Measurements from ENCODE around the gene HNRNPA1. TPM values are rescaled to one million over a fixed set of nuclear protein-coding genes. Genes with fewer than 3 reads are reported as not detected.

HNRNPA1 gene
- total RNA-seq, 1 experiment from 2014 or later: 1,116 TPM

DNA sequence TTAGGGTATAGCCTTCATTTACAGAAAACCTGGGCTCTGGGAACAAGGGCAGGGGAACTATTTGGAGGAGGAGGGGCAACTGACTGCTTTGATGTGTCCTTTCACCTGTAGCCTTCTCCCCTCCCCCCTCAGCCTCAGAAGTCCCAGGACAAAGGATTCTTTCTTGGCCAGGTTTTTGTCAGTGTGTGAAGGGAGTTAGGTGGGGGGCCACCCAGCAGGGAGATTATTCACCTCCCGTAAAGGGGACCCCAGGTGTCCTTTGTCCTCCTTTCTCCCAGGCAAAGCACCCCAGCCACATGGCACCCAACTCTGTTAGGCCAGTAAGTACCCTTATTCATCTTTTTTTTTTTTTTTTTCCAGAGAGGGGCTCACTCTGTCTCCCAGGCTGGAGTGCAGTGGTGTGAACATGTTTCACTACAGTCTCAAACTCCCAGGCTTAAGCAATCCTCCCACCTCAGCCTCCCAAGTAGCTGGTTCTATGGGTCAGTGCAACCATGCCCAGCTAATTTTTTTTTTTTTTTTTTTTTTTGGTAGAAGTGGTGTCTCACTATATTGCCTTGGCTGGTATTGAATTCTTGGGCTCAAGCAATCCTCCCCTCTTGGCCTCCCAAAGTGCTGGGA lies 21.0 kb downstream of the HNRNPA1 start:
- Histone ChIP-seq H3K4me3 (peak overlapping the region; percentile 46; the same call in 1 of the 2 replicates), H3K79me2 (ENCODE audit: low read depth) (no peaks in the 10 kb centered on the region), H3K9me3 (ENCODE audit: insufficient read depth, low read depth) (no peaks in the 10 kb centered on the region), H3K36me3 (ENCODE audit: low read depth) (no peaks in the 10 kb centered on the region), H3K4me1 (replicated peaks; ENCODE audit: insufficient read depth) (peaks cover 47% of the 10 kb centered on the region), H3K27me3 (ENCODE audit: insufficient read depth, low read depth) (no peaks in the 10 kb centered on the region), H3F3A (ENCODE audit: insufficient read depth, low read depth) (peaks cover 30% of the 10 kb centered on the region), H2AFZ (no peak overlapping the region; the same call in 1 of the 2 replicates), H3K4me2 (peak overlapping the region; percentile 81), H3K9me2 (ENCODE audit: insufficient read depth) (no peaks in the 10 kb centered on the region), H4K20me1 (ENCODE audit: insufficient read depth) (no peaks in the 10 kb centered on the region), H3K27ac (no peak overlapping the region)
- POLR2A ChIA-PET (ENCODE audit: unreplicated experiment): interaction anchor here (0.6 to 1.1 kb wide), 3 partner anchors 13 to 24 kb away, joined by 3 to 43 read pairs (median 9); partner anchors contain the start of genes CBX5 and COPZ1
- CTCF ChIA-PET: interaction anchor here (0.6 to 2.3 kb wide), 5 partner anchors 20 to 1423 kb away, joined by 3 to 16 read pairs (median 6); partner anchors contain the start of gene COPZ1
- BruUV-seq (replicated peaks): no TSS peak
- intact Hi-C loops (cut with micrococcal nuclease; ENCODE audit: unreplicated experiment): no loop called here
- DNase-seq: no peak
- TF ChIP-seq EZH2 (IDR thresholded peaks at IDR 0.05; ENCODE audit: low read depth): no peak
- TF ChIP-seq, protein P1, sequence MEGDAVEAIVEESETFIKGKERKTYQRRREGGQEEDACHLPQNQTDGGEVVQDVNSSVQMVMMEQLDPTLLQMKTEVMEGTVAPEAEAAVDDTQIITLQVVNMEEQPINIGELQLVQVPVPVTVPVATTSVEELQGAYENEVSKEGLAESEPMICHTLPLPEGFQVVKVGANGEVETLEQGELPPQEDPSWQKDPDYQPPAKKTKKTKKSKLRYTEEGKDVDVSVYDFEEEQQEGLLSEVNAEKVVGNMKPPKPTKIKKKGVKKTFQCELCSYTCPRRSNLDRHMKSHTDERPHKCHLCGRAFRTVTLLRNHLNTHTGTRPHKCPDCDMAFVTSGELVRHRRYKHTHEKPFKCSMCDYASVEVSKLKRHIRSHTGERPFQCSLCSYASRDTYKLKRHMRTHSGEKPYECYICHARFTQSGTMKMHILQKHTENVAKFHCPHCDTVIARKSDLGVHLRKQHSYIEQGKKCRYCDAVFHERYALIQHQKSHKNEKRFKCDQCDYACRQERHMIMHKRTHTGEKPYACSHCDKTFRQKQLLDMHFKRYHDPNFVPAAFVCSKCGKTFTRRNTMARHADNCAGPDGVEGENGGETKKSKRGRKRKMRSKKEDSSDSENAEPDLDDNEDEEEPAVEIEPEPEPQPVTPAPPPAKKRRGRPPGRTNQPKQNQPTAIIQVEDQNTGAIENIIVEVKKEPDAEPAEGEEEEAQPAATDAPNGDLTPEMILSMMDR (conservative IDR thresholded peaks at IDR 0.05): no peak

DNA sequence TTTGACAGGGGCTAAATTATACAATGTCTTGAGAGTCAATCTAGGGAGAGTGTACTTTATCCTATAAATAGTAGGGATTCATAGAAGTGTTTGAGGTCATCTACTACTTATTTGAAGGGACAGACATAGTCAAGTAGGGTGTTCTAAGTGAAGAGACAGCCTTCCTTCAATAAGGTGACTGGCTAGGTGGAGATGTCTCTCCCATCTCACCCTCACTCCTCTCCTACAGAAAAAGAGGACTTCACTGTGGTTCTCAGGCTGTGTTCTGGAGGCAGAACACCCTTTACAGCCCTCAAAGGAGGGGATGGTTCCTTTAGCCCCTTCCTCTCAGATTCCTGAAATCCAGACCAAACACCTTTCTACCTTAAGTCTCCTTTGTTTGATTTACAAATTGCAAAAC lies 23.1 kb downstream of the HNRNPA1 start:
- H3K36me3 ChIP-seq (ENCODE audit: low read depth): no peaks in the 10 kb centered on the region
- ChIA-PET POLR2A (ENCODE audit: unreplicated experiment) (interaction anchor here (0.6 kb wide), 2 partner anchors 17 to 573 kb away, joined by 5 read pairs; no protein-coding TSS in a partner anchor), CTCF (interaction anchor here (0.7 kb wide), 1 partner anchor 17 kb away, joined by 9 read pairs; no protein-coding TSS in a partner anchor)
- H4K20me1 ChIP-seq (ENCODE audit: insufficient read depth): no peaks in the 10 kb centered on the region
- H3K79me2 ChIP-seq (ENCODE audit: low read depth): no peaks in the 10 kb centered on the region
- intact Hi-C loops (cut with micrococcal nuclease; ENCODE audit: unreplicated experiment): no loop called here
- no peak overlapping the region for H3K4me3 ChIP-seq
- TF ChIP-seq, protein P1 (conservative IDR thresholded peaks at IDR 0.05): no peak
- TF ChIP-seq EZH2 (IDR thresholded peaks at IDR 0.05; ENCODE audit: low read depth): no peak
- H3K4me1 ChIP-seq (replicated peaks; ENCODE audit: insufficient read depth): peaks cover 57% of the 10 kb centered on the region
- H3K4me2 ChIP-seq: peak overlapping the region; percentile 71
- DNase-seq: no peak
- H3K27me3 ChIP-seq (ENCODE audit: insufficient read depth, low read depth): no peaks in the 10 kb centered on the region
- H3K27ac ChIP-seq: no peak overlapping the region
- no TSS peak for BruUV-seq (replicated peaks)
- H3K9me2 ChIP-seq (ENCODE audit: insufficient read depth): no peaks in the 10 kb centered on the region
- H2AFZ ChIP-seq: no peak overlapping the region
- no peaks in the 10 kb centered on the region for H3K9me3 ChIP-seq (ENCODE audit: insufficient read depth, low read depth)
- H3F3A ChIP-seq (ENCODE audit: insufficient read depth, low read depth): peaks cover 40% of the 10 kb centered on the region; the same call in 1 of the 2 replicates

DNA sequence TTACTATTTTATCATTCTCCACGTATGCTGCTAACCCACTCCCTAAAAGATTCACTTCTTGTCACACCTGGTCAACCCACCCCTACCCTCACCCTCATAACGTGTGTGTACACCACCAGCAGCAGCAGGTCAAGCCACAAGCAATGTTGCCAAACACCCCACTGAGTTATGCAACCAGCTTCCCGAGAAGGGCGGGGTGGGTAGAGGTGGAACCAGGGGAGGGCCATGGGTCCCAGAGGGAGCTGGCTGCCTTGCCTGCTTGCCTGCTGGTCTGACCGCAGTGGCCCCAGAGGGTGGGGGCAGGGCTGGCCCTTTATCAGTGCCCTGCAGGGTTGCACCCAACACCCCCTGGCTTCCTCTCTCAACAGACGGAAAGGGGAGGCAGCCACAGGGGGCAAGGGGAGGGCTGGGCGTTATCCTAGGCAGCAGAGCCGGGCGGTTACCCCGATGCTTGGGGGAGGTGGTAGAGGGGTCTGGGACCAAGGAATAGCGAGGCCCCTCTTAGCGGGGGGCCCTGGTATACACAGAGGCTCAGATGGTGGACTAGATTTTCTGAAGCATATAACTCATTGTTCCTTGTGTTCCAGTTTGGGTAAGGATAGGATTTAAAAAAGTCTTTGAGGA lies 23.8 kb downstream of the HNRNPA1 start:
- H4K20me1 ChIP-seq (ENCODE audit: insufficient read depth): no peaks in the 10 kb centered on the region
- DNase-seq: peak; percentile 79 to 82
- no peaks in the 10 kb centered on the region for H3K36me3 ChIP-seq (ENCODE audit: low read depth)
- no peaks in the 10 kb centered on the region for H3K9me2 ChIP-seq (ENCODE audit: insufficient read depth)
- BruUV-seq (replicated peaks): no TSS peak
- H3K4me3 ChIP-seq: peak overlapping the region; percentile 26; the same call in 1 of the 2 replicates
- peaks cover 57% of the 10 kb centered on the region for H3K4me1 ChIP-seq (replicated peaks; ENCODE audit: insufficient read depth)
- no peaks in the 10 kb centered on the region for H3K79me2 ChIP-seq (ENCODE audit: low read depth)
- CTCF ChIA-PET: interaction anchor here (0.6 to 1.2 kb wide), 3 partner anchors 17 to 21 kb away, joined by 3 to 10 read pairs (median 9); partner anchors contain the start of gene COPZ1
- peaks cover 36% of the 10 kb centered on the region; the same call in 1 of the 2 replicates for H3F3A ChIP-seq (ENCODE audit: insufficient read depth, low read depth)
- POLR2A ChIA-PET (ENCODE audit: unreplicated experiment): interaction anchor here (0.6 to 0.7 kb wide), 4 partner anchors 17 to 573 kb away, joined by 3 to 6 read pairs (median 5); partner anchors contain the start of gene COPZ1
- no peak for TF ChIP-seq EZH2 (IDR thresholded peaks at IDR 0.05; ENCODE audit: low read depth)
- TF ChIP-seq, protein P1 (conservative IDR thresholded peaks at IDR 0.05): no peak
- peak overlapping the region; percentile 71 for H3K4me2 ChIP-seq
- H3K27ac ChIP-seq: no peak overlapping the region
- intact Hi-C loops (cut with micrococcal nuclease; ENCODE audit: unreplicated experiment): no loop called here
- H3K9me3 ChIP-seq (ENCODE audit: insufficient read depth, low read depth): no peaks in the 10 kb centered on the region
- no peaks in the 10 kb centered on the region for H3K27me3 ChIP-seq (ENCODE audit: insufficient read depth, low read depth)
- no peak overlapping the region for H2AFZ ChIP-seq
